B cell (primary cell): Measurements from ENCODE around the gene OR2G6. TPM values are rescaled to one million over a fixed set of nuclear protein-coding genes. Genes with fewer than 3 reads are reported as not detected.

ENCODE experiments used
- ATAC-seq: fragments of 200-7000 bp; cut with Tn5 transposase; one replicate; pipeline ENCODE4 v1.10.0; 2021; ENCODE audit warnings: low read depth, mild to moderate bottlenecking, moderate number of reproducible peaks, moderate library complexity
- CTCF ChIA-PET: fragments of 350-600 bp; sonication (Branson Sonifier 250); formaldehyde crosslinking; loops from one replicate; lab custom pipeline; 2021; ENCODE audit warnings: antibody characterized with exemption, inconsistent platforms; lab: Charles Lee
- POLR2A ChIA-PET: fragments of 350-600 bp; sonication (Branson Sonifier 250); formaldehyde crosslinking; loops from one replicate; lab custom pipeline; 2021; ENCODE audit warnings: antibody characterized with exemption; lab: Charles Lee
- DNase-seq: peaks from one replicate; pipeline ENCODE4 v3.0.0; 2013
- H2AFZ ChIP-seq: 2 replicates; pipeline ENCODE4 v1.6.1; 2012; ENCODE audit warnings: mild to moderate bottlenecking, low read depth, low read length; ENCODE audit not compliant: insufficient read depth, poor library complexity, severe bottlenecking
- H3K27ac ChIP-seq, 2 donors: 1 replicate in 1 of 2; 2 replicates in 1 of 2; pipeline ENCODE4 v1.5.1; 2012 to 2013; ENCODE audit warnings: low read length in 2 of 2, mild to moderate bottlenecking in 2 of 2, moderate library complexity in 1 of 2
- H3K27me3 ChIP-seq, 4 experiments: fragments of 200-600 bp in 1 of 4; sonication (generic) in 1 of 4; replicated peaks in 1 of 4; 1 replicate in 2 of 4; 2 replicates in 2 of 4; pipeline versions ENCODE4 v1.6.1 to v1.7.0; 2013 to 2016; ENCODE audit warnings: low read length in 3 of 4, mild to moderate bottlenecking in 2 of 4, mixed read lengths in 1 of 4, moderate library complexity in 1 of 4; ENCODE audit not compliant: insufficient read depth in 4 of 4, control insufficient read depth in 3 of 4; ENCODE audit errors: control extremely low read depth in 1 of 4
- H3K36me3 ChIP-seq, 2 experiments: replicated peaks in 1 of 2; 1 replicate in 1 of 2; 2 replicates in 1 of 2; pipeline versions ENCODE4 v1.6.1 to v1.7.1; 2013; ENCODE audit warnings: low read length in 1 of 2; ENCODE audit not compliant: insufficient read depth in 2 of 2, control insufficient read depth in 1 of 2; ENCODE audit errors: control extremely low read depth in 1 of 2, extremely low read depth in 1 of 2
- H3K4me1 ChIP-seq, 2 donors: fragments of 200-600 bp in 1 of 2; sonication (generic) in 1 of 2; 1 replicate in 1 of 2; 2 replicates in 1 of 2; pipeline versions ENCODE4 v1.5.1 to v1.6.1; 2013 to 2017; ENCODE audit warnings: low read length in 2 of 2; ENCODE audit not compliant: control insufficient read depth in 2 of 2, insufficient read depth in 2 of 2
- H3K4me2 ChIP-seq: replicated peaks from 2 replicates; pipeline ENCODE3; 2012; ENCODE audit warnings: mild to moderate bottlenecking, low read depth, low read length; ENCODE audit not compliant: poor library complexity, severe bottlenecking
- H3K4me3 ChIP-seq, 5 experiments: fragments of 200-600 bp in 1 of 5; sonication (generic) in 1 of 5; 1 replicate in 3 of 5; 2 replicates in 2 of 5; pipeline versions ENCODE4 v1.5.1 to v1.7.0; 2011 to 2016; ENCODE audit warnings: low read length in 4 of 5, mild to moderate bottlenecking in 4 of 5, low read depth in 2 of 5, control low read depth in 1 of 5, moderate library complexity in 1 of 5; ENCODE audit not compliant: insufficient read depth in 1 of 5; ENCODE audit errors: control extremely low read depth in 1 of 5, extremely low read depth in 1 of 5
- H3K79me2 ChIP-seq: fragments of 200-600 bp; sonication (generic); one replicate; pipeline ENCODE4 v1.6.0; 2016; ENCODE audit warnings: low read length; ENCODE audit not compliant: control insufficient read depth, insufficient read depth
- H3K9ac ChIP-seq: fragments of 200-600 bp; sonication (generic); 2 replicates; pipeline ENCODE4 v1.6.1; 2017; ENCODE audit warnings: mild to moderate bottlenecking, low read length, moderate library complexity
- H3K9me3 ChIP-seq, 3 donors: one replicate each; pipeline versions ENCODE4 v1.6.1 to v1.7.1; 2013; ENCODE audit warnings: low read length in 2 of 3; ENCODE audit not compliant: control insufficient read depth in 2 of 3, insufficient read depth in 1 of 3; ENCODE audit errors: control extremely low read depth in 1 of 3
- H4K20me1 ChIP-seq: 2 replicates; pipeline ENCODE4 v1.6.0; 2012; ENCODE audit warnings: mild to moderate bottlenecking, low read length; ENCODE audit not compliant: insufficient read depth, control insufficient read depth, poor library complexity, severe bottlenecking
- H3K27ac Mint-ChIP-seq: one replicate; pipeline ENCODE4 v1.8.0; 2021; ENCODE audit warnings: mixed read lengths
- H3K27me3 Mint-ChIP-seq: one replicate; pipeline ENCODE4 v1.8.0; 2021; ENCODE audit warnings: mixed read lengths
- H3K4me1 Mint-ChIP-seq: one replicate; pipeline ENCODE4 v1.8.0; 2021; ENCODE audit warnings: mixed read lengths
- H3K4me3 Mint-ChIP-seq: one replicate; pipeline ENCODE4 v1.8.0; 2021; ENCODE audit warnings: mixed read lengths
- H3K9me3 Mint-ChIP-seq: one replicate; pipeline ENCODE4 v1.8.0; 2022; ENCODE audit warnings: mixed read lengths; ENCODE audit not compliant: insufficient read depth
- CTCF ChIP-seq: fragments of 200-600 bp; IDR thresholded peaks from one replicate; pipeline ENCODE4 v1.8.0; 2022; ENCODE audit warnings: antibody characterized with exemption, mild to moderate bottlenecking
- EZH2 ChIP-seq: IDR thresholded peaks from 2 replicates; pipeline ENCODE4 v1.6.1; 2012; ENCODE audit warnings: borderline replicate concordance, low read depth, mild to moderate bottlenecking, moderate library complexity, low read length; ENCODE audit not compliant: insufficient read depth, poor library complexity, severe bottlenecking
- WGBS: methylation state at CpG from one replicate; pipeline ENCODE4 v1.1.5; 2013; ENCODE audit warnings: missing lambda C conversion rate; ENCODE audit not compliant: insufficient coverage; 5-methylcytosine and 5-hydroxymethylcytosine counted together
- intact Hi-C: fragments of 100-400 bp; cut with micrococcal nuclease; formaldehyde crosslinking; loops from one replicate; pipeline ENCODE4 v1.10.0; 2022
- polyA plus RNA-seq: library from polyadenylated mRNA; depleted of rRNA; stranded (reverse); fragments of >200 nt; gene quantifications from 2 replicates; pipeline ENCODE4 v1.2.3, GENCODE V29; 2012
- total RNA-seq, 2 donors: library from RNA; stranded (reverse); fragments of 120-200 nt in 1 of 2; gene quantifications; 1 replicate in 1 of 2; 2 replicates in 1 of 2; pipeline versions ENCODE4 v1.2.3 to v1.2.4, GENCODE V29; 2013 to 2022

OR2G6 gene
- total and polyA plus RNA-seq, 2 donors (not counting 1 experiment from before 2014, with no cell fraction given) = 0.24 to 1.8 TPM

GRCh38 chr1:248576260-248576980 is 68.5 kb downstream of the OR2G6 start:
- Mint-ChIP-seq H3K4me3 (no peak overlapping the region), H3K9me3 (no peaks in the 10 kb centered on the region), H3K4me1 (no peaks in the 10 kb centered on the region), H3K27me3 (no peaks in the 10 kb centered on the region), H3K27ac (no peak overlapping the region)
- Histone ChIP-seq H2AFZ (no peak overlapping the region), H3K9me3 (no peaks in the 10 kb centered on the region), H3K36me3 (no peaks in the 10 kb centered on the region), H3K4me2 (no peak overlapping the region), H3K9ac (no peak overlapping the region), H3K79me2 (no peaks in the 10 kb centered on the region), H3K4me3 (no peak overlapping the region), H3K27ac (no peak overlapping the region), H3K4me1 (no peaks in the 10 kb centered on the region), H3K27me3 (no peaks in the 10 kb centered on the region), H4K20me1 (no peaks in the 10 kb centered on the region)
- WGBS = 100% methylated on average over 1 of the region's 9 CpGs
- ATAC-seq (no peak), DNase-seq (no peak)
- ChIA-PET CTCF (no interaction called here), POLR2A (no interaction called here)
- intact Hi-C loops = no loop called here
- no peak for TF ChIP-seq CTCF
- TF ChIP-seq EZH2 = no peak

Other genes with a start within 250 kb of the OR2G6 start
- gene OR2T33, start 230.1 kb upstream of the OR2G6 start, total RNA-seq = not detected in 2 replicates
- gene OR2T33, start 230.1 kb upstream of the OR2G6 start, polyA plus RNA-seq = not detected in 2 replicates
- gene OR2T12, start 204.6 kb upstream of the OR2G6 start, total RNA-seq = not detected in 2 replicates
- not detected in 2 replicates for gene OR2T12, start 204.6 kb upstream of the OR2G6 start, polyA plus RNA-seq
- gene OR2M7, start 183.5 kb upstream of the OR2G6 start, total RNA-seq = not detected in 2 replicates
- gene OR2M7, start 183.5 kb upstream of the OR2G6 start, polyA plus RNA-seq = not detected in 2 replicates
- gene OR14C36, start 159.3 kb upstream of the OR2G6 start, total RNA-seq = not detected in 2 replicates
- gene OR14C36, start 159.3 kb upstream of the OR2G6 start, polyA plus RNA-seq = not detected in 2 replicates
- not detected in 2 replicates for gene OR2T4, start 146.4 kb upstream of the OR2G6 start, total RNA-seq
- not detected in 2 replicates for gene OR2T4, start 146.4 kb upstream of the OR2G6 start, polyA plus RNA-seq
- not detected in 2 replicates for gene OR2T6, start 132.3 kb upstream of the OR2G6 start, total RNA-seq
- not detected in 2 replicates for gene OR2T6, start 132.3 kb upstream of the OR2G6 start, polyA plus RNA-seq
- gene OR2T1, start 105.0 kb upstream of the OR2G6 start, total RNA-seq = not detected in 2 replicates
- gene OR2T1, start 105.0 kb upstream of the OR2G6 start, polyA plus RNA-seq = not detected in 2 replicates
- 3.9 and 4.4 TPM in 2 replicates for gene OR2T2, start 62.4 kb upstream of the OR2G6 start, total RNA-seq
- 0.19 and 0.48 TPM in 2 replicates for gene OR2T2, start 62.4 kb upstream of the OR2G6 start, polyA plus RNA-seq
- gene OR2T3, start 34.7 kb upstream of the OR2G6 start, total RNA-seq = 1.4 and 1.8 TPM in 2 replicates
- gene OR2T3, start 34.7 kb upstream of the OR2G6 start, polyA plus RNA-seq = 0.89 and 1.2 TPM in 2 replicates
- 0.44 TPM in 1 of 2 replicates, not detected in the other for gene OR2T5, start 19.5 kb upstream of the OR2G6 start, total RNA-seq
- gene OR2T5, start 19.5 kb upstream of the OR2G6 start, polyA plus RNA-seq = 0.16 TPM in 1 of 2 replicates, not detected in the other
- 1.9 and 3.1 TPM in 2 replicates for gene OR2T29, start 54.7 kb downstream of the OR2G6 start, total RNA-seq
- 0.40 TPM in 1 of 2 replicates, not detected in the other for gene OR2T29, start 54.7 kb downstream of the OR2G6 start, polyA plus RNA-seq
- gene OR2T34, start 66.7 kb downstream of the OR2G6 start, total RNA-seq = 1.7 and 1.9 TPM in 2 replicates
- gene OR2T34, start 66.7 kb downstream of the OR2G6 start, polyA plus RNA-seq = 0.28 and 0.89 TPM in 2 replicates
- gene OR2T10, start 89.6 kb downstream of the OR2G6 start, total RNA-seq = 2.5 and 3.8 TPM in 2 replicates
- gene OR2T10, start 89.6 kb downstream of the OR2G6 start, polyA plus RNA-seq = 0.27 and 0.74 TPM in 2 replicates
- 3.6 and 4.9 TPM in 2 replicates for gene OR2T11, start 127.0 kb downstream of the OR2G6 start, total RNA-seq
- gene OR2T11, start 127.0 kb downstream of the OR2G6 start, polyA plus RNA-seq = 0.07 and 0.12 TPM in 2 replicates
- 0.30 and 0.39 TPM in 2 replicates for gene OR2T35, start 137.2 kb downstream of the OR2G6 start, total RNA-seq
- gene OR2T35, start 137.2 kb downstream of the OR2G6 start, polyA plus RNA-seq = 0.10 TPM in 1 of 2 replicates, not detected in the other
- not detected in 2 replicates for gene OR2T27, start 147.5 kb downstream of the OR2G6 start, total RNA-seq
- gene OR2T27, start 147.5 kb downstream of the OR2G6 start, polyA plus RNA-seq = 0.10 TPM in 1 of 2 replicates, not detected in the other
- gene OR14I1, start 194.7 kb downstream of the OR2G6 start, total RNA-seq = not detected in 2 replicates
- gene OR14I1, start 194.7 kb downstream of the OR2G6 start, polyA plus RNA-seq = not detected in 2 replicates
- gene LYPD8, start 247.7 kb downstream of the OR2G6 start, total RNA-seq = not detected in 2 replicates
- 0.10 TPM in 1 of 2 replicates, not detected in the other for gene LYPD8, start 247.7 kb downstream of the OR2G6 start, polyA plus RNA-seq